Stimulated activated CD4-positive, alpha-beta T cell treated with anti-CD3 and anti-CD28 coated beads, TNF-alpha, amount 100 ng/mL, for 24 hours (primary cell): Measurements from ENCODE around the gene ZIM2.
"Not testable (repeated sequence)": the region's sequence is repeated elsewhere in the genome, so short reads cannot be mapped to it uniquely, and the experiment has no call there.

Experiments used
- DNase-seq, 3 experiments: peaks; one replicate each; pipeline ENCODE4 v3.0.0-alpha.2; 2020; ENCODE audit warnings: low read depth in 3 of 3

The ZIM2 gene

DNA sequence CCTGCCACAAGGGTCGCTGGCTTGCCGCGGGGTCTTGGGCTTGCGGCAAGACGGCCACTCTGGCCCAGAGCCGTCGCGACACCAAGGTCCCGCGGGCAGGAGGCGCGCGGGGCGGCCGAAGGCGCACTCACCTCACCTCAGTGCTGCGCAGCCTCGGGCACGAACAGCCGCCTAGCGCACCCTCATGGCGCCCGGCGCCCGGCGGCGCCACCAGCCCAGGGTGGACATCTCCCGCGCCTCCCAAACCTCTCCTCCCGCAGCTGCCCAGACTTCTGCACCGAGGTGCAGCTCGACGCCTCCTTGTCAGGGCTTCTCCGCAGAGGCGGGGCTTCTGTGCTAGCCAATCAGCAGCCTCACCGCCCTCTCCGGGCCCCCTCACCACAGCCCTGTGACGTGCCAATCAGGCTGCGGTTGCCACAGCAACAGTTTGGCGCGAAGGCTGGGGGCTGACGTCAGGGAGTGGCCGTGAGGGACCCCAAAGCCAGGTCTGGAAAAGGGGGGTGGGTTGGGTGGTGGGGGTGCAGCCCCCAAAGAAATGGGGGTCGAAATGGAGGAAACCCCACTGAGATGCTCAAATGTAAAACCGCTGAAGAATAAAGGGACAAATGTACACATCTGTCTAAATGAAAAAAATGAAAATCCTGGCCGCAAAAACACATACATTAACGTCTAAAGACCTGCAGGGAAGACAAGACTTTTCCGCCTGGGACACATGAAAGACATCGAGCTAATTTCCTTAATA is at the start of gene ZIM2, which contains the start of gene PEG3:
Gene ZIM2, minus strand, starts transcription at position 276 of the 742 bp plus-strand sequence. CDS start 16,449 bp downstream, outside the sequence.
Gene PEG3, minus strand, starts transcription at position 276 of the 742 bp plus-strand sequence. CDS start 16,071 bp downstream, outside the sequence.
- no peak for DNase-seq

DNA sequence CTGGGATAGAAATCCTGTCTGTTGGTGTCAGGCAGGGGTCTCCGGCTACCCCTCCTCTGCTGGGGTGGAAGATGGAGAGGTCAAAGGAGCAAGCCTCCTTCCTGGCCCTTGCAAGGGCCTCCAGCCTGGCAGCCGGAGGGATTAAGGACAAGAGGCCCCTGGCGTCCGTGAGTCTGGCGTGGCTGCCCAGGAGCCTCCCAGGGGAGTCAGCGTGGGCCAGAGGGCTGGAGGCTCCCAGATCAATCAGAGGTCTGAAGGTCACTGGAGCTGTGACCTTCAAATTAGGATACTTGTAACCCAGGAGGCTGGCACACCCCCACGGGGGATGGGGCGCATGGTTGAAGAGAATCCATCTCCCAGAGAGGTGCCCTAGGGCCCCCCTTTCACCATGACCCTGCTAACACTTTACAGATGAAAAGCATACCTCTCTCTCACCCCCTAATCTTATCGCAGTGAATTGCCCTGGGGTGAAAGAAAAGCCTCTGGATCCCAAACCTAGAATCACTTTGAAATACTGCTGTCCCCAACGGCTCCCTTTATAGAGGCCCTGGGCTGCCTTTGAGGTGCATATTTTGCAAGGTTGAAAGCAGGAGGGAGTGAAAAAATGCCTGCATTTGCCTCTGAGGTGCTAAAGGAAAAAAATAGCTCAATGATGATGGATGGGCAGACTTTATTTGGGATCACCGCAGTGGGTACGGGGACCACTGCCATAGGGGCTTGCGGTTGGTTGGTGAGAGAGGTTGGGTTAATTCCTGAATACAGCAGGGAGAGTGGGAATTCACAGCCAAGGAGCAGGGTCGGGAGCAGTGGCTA is 44.9 kb upstream of the ZIM2 start:
- DNase-seq: no peak

DNA sequence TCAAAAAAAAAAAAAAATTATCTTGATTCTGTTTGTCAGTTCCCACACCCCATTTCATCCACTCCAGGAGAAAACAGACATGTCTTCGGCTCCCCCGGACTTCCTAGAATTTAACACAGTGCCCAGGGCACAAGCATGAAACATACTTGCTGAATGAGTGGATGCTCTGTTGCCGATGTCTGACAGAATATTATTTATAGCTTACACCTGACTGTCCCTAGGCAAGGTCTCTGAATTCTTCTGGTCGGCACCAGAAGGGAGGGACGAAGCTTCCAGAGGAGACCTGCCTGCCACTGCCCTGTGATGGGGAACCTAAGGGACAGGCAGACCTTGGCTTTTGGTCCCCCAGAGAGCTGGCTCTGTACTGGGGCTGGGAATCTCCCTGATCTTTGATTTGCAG is 43.9 kb upstream of the ZIM2 start:
- DNase-seq: no peak

DNA sequence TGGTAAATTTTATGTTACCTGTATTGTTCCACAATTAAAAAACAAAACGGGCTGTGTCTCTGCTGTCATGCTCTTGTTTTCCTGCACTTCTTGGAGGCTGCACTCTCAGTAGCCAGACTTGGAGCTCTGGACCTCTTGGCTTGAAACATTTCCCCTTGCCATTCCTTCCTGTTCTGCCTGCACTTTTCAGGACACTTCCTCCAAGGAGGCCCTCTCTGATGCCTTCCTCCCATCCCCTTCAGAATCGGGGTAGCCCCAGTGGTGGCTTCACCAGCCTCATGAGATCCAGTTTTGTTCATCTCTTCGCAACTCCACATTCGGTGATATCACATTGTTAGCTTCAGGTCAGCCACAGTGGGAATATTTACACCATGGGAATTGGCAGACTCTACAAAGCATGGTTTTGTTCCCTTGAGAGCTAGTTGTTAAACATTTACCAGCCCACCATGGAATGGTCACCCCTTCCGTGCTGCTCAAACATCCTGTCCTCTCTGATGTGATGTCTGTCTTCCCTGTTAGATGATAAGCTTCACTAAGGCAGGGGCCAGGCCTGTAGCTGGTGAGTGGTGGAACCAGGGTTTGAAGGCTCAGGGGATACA is 40.2 kb upstream of the ZIM2 start:
- DNase-seq: no peak

DNA sequence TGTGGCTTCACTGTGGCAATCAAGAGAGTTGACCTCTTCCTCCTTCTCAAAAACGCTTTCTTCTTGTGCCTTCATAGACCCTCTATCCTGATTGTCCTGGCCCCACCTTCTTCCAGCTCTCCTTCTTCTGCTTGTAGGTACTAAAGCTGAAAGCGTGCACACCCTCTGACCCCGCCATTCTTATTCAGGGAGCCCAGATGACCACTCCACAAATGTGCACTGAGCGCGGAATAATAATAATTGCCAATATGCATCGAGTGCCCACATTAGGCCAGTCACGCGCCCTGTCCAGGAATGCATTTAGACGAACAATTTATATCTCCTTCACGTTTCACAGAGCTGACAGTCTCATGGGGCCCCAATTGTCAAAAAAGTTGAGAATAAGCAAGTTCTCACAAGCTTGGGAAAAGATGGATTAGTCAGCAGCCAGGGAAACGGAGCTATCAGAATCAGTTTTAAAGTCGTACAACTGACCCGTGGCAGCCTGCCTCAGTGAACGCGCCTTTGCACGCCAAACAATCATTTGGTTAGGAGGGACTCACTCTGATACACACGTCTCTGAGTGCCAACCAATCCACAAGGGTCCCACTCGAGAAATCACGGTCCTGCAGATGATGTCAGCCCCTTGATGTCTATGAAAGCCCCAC is 36.7 kb upstream of the ZIM2 start:
- DNase-seq: no peak

DNA sequence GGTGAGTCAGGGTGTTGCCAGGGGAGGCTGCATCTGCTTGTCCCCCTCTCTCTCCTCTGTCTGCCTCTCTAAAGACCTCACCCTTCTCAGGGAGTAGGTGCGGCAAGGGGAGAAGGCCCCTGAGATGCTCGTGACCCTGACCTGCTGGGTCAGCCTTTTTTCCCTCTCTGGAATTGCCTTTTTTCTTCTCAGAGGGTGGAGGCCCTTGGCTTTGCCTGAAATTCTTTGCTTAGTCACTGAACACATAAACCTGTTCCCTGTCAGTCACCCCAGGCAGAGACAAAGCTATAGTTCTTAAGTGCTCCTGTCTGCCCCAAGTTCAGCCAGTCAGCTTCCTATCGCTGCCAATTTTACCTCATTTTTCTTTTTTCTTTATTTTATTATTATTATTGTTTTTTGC is 35.2 kb upstream of the ZIM2 start:
- no peak for DNase-seq

DNA sequence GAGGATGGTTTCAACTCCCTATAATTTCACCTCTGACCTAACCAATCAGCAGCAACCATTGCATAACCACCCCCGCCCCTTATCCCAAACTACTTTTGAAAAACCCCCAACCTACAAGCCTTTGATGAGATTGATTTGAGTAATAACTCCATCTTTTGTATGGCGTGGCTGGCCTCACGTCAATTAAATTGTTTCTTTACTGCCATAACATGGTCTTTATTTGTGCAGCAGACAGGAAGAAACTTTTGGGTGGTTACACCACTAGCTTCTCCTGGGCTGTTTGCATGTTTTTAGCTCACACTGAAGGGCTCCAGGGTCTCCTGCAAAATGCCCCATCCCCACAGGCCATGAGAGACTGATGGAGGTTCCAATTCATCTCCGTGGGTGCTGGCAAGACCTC is 34.0 kb upstream of the ZIM2 start:
- no peak for DNase-seq

DNA sequence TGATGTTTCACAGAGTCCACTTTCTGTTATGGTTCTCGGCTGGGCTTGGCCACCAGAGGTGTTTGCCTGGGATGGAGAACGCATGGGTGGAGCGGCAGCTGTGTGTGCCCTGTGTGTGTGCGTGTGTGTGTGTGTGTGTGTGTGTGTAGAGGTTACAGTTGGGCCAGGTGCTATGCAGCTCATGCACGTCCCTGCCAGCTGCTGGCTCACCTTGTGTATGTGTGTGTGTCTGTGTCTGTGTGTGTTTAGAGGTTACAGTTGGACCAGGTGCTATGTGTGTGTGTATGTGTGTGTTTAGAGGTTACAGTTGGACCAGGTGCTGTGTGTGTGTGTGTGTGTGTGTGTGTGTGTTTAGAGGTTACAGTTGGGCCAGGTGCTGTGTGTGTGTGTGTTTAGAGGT is 33.0 kb upstream of the ZIM2 start:
- DNase-seq: no peak

DNA sequence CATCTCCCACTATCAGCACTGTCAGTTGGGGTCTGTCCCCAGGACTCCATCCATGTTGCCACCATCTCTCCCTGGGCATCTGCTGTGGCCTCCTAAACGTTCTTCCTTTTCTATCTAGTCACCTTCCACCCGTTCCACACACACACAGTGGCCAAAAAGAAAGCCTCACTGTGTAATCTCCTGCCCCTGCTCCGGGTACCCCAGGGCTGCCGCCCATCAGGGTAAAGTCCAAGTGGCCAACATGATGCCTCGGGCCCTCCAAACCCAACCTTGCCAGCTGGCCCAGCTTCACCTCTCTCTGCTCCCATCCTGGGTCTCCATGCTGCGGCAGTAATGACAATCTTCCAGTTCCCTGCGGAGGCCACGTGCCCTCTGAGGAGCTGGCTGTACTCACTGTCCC is 29.4 kb upstream of the ZIM2 start:
- DNase-seq: no peak

DNA sequence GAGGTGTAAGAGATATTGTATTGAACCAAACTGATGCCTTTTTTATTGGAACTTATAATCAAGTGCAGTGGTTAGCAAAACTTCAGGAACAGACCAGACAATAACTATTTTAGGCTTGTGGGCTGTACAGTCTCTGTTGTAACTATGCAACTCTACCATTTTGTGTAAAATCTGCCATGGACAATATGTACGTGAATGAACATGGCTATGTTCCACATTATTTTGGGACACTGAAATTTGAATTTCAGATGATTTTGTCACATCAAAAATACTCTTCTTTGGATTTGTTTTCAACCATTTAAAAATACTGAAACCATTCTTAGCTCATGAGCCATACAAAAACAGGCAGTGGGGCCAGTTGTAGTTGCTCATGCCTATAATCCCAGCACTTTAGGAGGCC is 27.9 kb upstream of the ZIM2 start:
- DNase-seq: no peak

DNA sequence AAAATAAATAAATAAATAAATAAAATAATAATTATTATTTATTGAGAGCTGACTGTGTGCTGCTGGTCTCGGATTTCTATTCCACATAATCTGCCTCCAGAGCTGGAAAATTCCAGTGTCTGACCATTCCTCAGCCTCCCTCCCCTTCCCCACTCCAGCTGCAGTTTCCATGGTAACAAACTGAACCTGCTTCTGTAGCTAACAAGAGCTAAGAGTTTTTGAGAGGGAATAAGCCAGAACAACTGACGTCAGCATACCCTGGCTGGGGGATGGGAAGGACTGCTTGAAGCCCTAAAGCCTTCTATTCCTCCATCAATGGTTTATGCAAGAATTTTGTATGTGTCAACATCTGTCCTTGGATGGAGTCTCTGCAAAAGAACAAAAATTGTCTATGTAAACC is 26.0 kb upstream of the ZIM2 start:
- no peak for DNase-seq

DNA sequence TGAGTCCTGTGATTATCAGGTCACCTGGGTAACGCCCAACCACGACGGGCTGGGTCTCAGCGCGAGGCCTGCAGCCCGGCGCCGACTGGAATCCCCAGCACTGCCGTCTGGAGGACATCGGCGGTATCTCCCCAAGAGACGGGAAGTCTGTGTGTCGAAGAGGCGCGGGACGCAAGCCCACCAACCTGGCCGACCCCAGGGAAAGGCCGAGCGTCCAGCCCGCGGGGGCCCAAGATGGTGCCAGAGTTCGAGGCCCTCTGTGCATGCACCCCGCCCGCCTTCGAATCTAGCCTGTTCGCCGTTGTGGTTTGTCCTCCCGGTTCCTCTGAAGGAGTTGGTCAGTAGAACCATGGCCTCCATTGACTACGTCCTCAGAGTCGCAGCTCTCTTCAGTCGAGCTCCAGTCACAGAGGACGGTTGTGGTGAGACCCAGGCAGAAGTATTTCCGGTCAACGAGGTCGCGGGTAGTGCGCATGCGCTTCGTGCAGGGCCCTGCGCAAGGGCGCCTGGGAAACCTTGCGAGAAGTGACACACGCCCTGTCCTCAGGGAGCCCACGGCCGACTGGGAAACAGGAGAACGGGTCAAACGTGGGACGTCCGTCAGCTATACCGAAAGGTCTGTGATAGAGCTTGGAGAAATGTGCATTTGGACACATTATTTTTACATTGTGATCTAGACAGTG is 24.1 kb upstream of the ZIM2 start:
- DNase-seq: no peak

DNA sequence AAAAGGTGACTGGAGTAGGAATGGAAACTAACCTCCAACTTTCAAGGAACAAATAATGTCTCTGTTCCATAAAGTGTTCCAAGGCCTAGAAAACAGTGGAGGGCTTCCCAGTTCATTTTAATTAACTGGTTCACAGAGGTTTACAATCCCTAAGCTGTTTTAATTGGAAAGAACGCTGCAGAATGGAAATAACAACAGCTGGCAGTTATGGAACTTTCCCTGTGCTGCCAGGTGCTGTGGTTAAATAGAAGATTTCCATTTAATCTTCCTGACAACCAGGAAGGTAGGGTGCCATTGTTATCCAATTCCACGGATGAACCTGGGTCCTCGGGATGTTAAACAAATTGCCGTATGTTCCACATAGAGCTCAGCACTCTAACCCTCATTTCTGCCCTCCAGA is 22.2 kb upstream of the ZIM2 start:
- no peak for DNase-seq

DNA sequence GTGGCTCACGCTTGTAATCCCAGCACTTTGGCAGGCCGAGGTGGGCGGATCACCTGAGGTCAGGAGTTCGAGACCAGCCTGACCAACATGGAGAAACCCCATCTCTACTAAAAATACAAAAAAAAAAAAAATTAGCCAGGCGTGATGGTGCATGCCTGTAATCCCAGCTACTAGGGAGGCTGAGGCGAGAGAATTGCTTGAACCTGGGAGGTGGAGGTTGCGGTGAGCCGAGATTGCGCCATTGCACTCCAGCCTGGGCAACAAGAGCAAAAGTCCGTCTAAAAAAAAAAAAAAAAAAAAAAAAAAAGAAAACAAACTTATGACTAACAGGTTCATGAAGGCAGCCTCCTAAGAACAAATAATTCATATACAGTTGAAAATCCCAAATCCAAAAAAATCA is 19.9 kb upstream of the ZIM2 start:
- DNase-seq: not testable (repeated sequence)

DNA sequence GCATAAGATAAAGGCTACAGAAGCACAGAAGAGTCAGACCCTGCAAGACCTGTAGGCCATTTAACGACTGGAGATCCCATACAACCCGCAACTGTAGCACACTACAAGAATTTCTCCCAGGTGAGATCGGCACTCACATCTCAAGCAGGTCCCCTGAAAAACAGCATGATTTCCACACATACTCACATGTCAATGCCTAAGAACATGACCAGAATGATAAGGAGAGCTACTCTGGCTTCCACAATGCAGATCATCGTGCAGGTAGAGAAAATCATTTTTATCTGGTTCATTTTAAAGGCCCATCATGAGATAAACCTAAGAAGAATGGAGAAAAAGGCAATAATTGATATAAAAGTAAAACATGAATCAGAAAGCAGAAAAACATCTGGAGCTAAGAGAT is 17.5 kb upstream of the ZIM2 start:
- DNase-seq: no peak

DNA sequence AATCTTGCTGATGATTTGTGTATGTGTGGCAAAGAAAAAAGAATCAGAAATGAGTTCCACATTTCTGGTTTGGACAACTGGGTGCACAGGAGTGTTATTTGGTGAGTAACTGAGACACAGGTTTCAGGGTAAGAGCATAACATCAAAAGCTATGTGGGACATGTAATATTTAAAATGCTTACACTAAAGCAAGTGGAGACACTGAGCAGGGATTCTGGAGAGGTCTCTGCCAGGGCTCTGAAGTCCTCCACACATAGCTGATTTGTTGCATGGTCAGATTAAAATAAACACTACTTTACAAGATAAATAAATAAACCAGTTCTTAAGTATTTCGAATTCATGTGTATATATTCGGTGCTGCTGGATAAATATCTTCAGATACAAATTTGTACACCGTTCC is 16.3 kb upstream of the ZIM2 start:
- DNase-seq: no peak

DNA sequence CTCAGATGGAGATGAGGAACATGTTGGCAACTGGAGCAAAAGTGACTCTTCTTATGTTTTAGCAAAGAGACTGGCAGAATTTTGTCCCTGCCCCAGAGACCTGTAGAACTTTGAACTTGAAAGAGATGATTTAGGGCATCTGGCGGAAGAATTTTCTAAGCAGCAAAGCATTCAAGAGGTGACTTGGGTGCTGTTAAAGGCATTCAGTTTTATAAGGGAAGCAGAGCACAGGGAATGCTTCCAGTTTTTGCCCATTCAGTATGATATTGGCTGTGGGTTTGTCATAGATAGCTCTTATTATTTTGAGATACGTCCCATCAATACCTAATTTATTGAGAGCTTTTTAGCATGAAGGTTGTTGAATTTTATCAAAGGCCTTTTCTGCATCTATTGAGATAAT is 11.8 kb upstream of the ZIM2 start:
- DNase-seq: not testable (repeated sequence)

DNA sequence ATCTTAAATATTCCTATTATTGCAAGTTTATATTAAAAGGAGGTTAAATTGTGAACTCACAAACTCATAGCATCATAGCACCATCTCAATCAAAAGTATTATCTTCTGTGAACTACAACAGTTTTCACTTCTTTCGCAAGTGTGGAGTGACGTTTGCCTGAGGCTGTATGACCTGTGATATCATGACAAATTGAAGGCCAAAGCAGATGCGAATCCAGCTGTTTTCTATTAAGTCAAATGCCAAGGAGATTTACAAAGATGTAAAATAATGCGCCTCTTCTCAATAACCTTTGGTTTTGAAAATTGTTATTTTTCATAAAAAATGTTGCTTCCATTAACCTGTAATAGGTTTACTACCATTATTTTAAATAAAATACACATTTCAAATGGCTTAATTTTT is 7.6 kb upstream of the ZIM2 start:
- no peak for DNase-seq

DNA sequence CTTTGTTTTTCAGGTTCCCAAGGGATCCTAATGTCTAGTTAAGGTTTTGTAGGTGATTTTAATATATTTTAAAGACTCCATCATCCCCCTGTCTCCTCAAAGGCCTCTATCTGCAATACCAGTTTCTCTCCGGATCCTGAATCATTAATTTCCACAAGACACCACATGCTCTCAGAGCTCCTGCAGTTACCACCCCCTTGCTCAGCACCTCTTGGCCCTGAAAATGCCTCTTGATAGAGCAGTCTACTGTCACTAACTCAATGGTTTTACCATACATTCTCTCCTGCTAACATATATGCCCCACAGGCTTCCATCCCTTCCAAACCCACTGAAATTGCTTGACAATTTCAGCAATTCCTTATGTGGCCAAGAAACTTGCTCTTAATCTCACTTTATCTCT is 1.9 kb upstream of the ZIM2 start:
- DNase-seq: no peak

DNA sequence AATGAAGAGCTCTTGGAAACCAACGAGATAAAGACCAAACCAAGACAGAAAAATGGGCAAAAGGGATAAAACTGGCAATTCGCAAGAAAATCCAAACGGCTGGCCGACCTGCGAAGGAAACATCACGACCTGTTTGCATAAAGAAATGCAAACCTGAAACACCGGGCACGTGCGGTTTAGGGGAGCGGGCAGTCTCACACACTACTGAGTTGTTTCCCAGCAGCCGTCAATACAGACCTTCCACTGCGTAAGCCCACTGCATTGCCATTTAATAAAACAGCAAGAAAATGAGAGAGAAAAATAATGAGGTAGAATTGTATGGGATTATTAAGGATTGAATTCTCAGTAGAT is 642 bp upstream of the ZIM2 start:
- DNase-seq: no peak

DNA sequence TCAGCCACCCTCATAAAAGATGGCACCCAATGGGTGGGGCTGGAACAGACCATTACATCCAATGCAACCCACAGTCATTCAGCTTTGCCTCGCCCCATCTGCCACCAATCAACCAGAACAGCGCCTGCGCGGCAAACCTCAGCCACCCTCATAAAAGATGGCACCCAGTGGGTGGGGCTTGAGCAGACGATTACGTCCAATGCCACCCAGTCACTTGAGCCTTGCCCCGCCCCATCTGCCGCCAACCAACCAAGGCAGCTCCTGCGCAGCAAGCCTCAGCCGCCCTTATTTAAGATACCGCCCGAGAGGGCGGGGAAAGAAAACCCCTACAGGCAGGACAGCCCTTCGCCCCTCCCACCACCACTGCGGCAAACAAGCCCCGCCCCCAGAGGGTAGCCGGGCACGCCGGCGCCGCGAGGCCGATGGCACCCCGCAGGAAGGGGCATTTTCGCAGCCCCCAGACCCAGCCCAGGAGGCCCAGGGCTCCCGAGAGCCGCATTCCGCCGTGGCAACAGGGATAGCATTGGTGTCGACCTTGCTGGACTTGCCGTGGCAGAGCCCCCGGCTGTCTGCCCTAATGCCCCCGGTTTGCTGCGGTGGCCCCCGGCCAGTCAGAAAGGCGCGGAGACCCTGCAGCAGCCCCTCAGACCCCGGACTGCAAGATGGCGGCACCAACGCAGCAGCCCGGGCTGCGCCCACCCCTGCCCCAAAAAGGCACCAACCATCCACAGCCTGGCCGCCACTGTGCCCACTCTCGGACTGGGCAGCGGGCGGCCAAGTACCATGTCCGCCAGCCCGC is 675 bp downstream of the ZIM2 start:
- no peak for DNase-seq
